ENCODE measurements around the gene POU2AF3. TPM values are rescaled to one million over a fixed set of nuclear protein-coding genes. Genes with fewer than 3 reads are reported as not detected.

Gene POU2AF3
- total RNA-seq, 1 experiment from 2014 or later, result 2.7 TPM

DNA sequence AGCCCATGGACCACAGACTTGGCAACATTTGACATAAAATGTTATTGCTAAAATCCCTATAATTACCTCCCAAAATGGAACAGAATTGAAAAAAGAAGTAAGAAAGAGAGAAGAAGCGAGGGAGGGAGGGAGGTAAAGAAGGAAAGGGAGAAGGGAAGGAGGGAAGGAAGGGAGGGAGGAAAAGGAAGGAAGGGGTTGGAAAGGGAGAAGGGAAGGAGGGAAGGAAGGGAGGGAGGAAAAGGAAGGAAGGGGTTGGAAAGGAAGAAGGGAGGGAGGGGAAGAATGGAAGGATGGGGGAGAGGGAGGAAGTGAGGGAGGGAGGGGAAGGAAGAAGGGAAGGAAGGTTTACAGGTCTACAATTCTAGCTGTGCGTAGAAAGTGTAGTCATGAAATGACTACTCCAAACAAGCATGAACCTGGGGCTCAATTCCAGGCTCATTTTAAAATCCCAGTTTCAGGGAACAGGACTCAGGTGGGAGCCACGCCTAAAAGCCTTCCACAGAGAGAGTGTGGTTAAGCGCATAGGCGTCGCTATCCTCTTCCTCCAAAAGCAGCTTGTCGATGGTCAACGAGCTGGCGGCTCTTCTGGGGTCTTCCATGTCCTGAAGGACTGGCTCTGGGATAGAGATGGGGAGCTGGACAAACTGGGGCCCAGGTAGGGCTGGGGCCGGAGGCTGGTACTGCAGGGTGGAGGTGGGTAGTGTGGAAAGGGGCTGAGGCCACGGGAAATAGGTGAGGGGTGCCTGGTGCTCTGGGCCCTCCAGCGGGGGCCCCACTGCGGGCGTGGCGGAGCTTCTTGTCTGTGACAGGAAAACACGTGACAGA is 55.6 kb downstream of the POU2AF3 start:
- no peak for DNase-seq (ENCODE audit: low spot score)
- H3K9me3 Mint-ChIP-seq, result no peaks in the 10 kb centered on the region
- H3K36me3 Mint-ChIP-seq, result no peaks in the 10 kb centered on the region
- no peak overlapping the region for H3K4me3 Mint-ChIP-seq
- TF ChIP-seq, protein P1, sequence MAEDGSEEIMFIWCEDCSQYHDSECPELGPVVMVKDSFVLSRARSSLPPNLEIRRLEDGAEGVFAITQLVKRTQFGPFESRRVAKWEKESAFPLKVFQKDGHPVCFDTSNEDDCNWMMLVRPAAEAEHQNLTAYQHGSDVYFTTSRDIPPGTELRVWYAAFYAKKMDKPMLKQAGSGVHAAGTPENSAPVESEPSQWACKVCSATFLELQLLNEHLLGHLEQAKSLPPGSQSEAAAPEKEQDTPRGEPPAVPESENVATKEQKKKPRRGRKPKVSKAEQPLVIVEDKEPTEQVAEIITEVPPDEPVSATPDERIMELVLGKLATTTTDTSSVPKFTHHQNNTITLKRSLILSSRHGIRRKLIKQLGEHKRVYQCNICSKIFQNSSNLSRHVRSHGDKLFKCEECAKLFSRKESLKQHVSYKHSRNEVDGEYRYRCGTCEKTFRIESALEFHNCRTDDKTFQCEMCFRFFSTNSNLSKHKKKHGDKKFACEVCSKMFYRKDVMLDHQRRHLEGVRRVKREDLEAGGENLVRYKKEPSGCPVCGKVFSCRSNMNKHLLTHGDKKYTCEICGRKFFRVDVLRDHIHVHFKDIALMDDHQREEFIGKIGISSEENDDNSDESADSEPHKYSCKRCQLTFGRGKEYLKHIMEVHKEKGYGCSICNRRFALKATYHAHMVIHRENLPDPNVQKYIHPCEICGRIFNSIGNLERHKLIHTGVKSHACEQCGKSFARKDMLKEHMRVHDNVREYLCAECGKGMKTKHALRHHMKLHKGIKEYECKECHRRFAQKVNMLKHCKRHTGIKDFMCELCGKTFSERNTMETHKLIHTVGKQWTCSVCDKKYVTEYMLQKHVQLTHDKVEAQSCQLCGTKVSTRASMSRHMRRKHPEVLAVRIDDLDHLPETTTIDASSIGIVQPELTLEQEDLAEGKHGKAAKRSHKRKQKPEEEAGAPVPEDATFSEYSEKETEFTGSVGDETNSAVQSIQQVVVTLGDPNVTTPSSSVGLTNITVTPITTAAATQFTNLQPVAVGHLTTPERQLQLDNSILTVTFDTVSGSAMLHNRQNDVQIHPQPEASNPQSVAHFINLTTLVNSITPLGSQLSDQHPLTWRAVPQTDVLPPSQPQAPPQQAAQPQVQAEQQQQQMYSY (CRISPR knock-in tag; IDR thresholded peaks at IDR 0.05), result no peak
- no peak for TF ChIP-seq ETV6 (CRISPR knock-in tag; IDR thresholded peaks at IDR 0.05)
- TF ChIP-seq, protein P2, sequence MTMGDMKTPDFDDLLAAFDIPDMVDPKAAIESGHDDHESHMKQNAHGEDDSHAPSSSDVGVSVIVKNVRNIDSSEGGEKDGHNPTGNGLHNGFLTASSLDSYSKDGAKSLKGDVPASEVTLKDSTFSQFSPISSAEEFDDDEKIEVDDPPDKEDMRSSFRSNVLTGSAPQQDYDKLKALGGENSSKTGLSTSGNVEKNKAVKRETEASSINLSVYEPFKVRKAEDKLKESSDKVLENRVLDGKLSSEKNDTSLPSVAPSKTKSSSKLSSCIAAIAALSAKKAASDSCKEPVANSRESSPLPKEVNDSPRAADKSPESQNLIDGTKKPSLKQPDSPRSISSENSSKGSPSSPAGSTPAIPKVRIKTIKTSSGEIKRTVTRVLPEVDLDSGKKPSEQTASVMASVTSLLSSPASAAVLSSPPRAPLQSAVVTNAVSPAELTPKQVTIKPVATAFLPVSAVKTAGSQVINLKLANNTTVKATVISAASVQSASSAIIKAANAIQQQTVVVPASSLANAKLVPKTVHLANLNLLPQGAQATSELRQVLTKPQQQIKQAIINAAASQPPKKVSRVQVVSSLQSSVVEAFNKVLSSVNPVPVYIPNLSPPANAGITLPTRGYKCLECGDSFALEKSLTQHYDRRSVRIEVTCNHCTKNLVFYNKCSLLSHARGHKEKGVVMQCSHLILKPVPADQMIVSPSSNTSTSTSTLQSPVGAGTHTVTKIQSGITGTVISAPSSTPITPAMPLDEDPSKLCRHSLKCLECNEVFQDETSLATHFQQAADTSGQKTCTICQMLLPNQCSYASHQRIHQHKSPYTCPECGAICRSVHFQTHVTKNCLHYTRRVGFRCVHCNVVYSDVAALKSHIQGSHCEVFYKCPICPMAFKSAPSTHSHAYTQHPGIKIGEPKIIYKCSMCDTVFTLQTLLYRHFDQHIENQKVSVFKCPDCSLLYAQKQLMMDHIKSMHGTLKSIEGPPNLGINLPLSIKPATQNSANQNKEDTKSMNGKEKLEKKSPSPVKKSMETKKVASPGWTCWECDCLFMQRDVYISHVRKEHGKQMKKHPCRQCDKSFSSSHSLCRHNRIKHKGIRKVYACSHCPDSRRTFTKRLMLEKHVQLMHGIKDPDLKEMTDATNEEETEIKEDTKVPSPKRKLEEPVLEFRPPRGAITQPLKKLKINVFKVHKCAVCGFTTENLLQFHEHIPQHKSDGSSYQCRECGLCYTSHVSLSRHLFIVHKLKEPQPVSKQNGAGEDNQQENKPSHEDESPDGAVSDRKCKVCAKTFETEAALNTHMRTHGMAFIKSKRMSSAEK (CRISPR knock-in tag; IDR thresholded peaks at IDR 0.05; ENCODE audit: borderline replicate concordance), result no peak
- TF ChIP-seq ZNF121 (CRISPR knock-in tag; IDR thresholded peaks at IDR 0.05), result no peak
- TF ChIP-seq, protein P3, sequence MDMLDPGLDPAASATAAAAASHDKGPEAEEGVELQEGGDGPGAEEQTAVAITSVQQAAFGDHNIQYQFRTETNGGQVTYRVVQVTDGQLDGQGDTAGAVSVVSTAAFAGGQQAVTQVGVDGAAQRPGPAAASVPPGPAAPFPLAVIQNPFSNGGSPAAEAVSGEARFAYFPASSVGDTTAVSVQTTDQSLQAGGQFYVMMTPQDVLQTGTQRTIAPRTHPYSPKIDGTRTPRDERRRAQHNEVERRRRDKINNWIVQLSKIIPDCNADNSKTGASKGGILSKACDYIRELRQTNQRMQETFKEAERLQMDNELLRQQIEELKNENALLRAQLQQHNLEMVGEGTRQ (CRISPR knock-in tag; IDR thresholded peaks at IDR 0.05), result no peak
- TF ChIP-seq, protein P4, sequence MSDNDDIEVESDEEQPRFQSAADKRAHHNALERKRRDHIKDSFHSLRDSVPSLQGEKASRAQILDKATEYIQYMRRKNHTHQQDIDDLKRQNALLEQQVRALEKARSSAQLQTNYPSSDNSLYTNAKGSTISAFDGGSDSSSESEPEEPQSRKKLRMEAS (CRISPR knock-in tag; IDR thresholded peaks at IDR 0.05), result no peak
- TF ChIP-seq, protein P5, sequence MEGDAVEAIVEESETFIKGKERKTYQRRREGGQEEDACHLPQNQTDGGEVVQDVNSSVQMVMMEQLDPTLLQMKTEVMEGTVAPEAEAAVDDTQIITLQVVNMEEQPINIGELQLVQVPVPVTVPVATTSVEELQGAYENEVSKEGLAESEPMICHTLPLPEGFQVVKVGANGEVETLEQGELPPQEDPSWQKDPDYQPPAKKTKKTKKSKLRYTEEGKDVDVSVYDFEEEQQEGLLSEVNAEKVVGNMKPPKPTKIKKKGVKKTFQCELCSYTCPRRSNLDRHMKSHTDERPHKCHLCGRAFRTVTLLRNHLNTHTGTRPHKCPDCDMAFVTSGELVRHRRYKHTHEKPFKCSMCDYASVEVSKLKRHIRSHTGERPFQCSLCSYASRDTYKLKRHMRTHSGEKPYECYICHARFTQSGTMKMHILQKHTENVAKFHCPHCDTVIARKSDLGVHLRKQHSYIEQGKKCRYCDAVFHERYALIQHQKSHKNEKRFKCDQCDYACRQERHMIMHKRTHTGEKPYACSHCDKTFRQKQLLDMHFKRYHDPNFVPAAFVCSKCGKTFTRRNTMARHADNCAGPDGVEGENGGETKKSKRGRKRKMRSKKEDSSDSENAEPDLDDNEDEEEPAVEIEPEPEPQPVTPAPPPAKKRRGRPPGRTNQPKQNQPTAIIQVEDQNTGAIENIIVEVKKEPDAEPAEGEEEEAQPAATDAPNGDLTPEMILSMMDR (IDR thresholded peaks at IDR 0.05), result no peak
- TF ChIP-seq, protein P6, sequence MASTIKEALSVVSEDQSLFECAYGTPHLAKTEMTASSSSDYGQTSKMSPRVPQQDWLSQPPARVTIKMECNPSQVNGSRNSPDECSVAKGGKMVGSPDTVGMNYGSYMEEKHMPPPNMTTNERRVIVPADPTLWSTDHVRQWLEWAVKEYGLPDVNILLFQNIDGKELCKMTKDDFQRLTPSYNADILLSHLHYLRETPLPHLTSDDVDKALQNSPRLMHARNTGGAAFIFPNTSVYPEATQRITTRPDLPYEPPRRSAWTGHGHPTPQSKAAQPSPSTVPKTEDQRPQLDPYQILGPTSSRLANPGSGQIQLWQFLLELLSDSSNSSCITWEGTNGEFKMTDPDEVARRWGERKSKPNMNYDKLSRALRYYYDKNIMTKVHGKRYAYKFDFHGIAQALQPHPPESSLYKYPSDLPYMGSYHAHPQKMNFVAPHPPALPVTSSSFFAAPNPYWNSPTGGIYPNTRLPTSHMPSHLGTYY (CRISPR knock-in tag; IDR thresholded peaks at IDR 0.05), result no peak
- TF ChIP-seq EMX1 (CRISPR knock-in tag; IDR thresholded peaks at IDR 0.05), result no peak
- TF ChIP-seq, protein P7, sequence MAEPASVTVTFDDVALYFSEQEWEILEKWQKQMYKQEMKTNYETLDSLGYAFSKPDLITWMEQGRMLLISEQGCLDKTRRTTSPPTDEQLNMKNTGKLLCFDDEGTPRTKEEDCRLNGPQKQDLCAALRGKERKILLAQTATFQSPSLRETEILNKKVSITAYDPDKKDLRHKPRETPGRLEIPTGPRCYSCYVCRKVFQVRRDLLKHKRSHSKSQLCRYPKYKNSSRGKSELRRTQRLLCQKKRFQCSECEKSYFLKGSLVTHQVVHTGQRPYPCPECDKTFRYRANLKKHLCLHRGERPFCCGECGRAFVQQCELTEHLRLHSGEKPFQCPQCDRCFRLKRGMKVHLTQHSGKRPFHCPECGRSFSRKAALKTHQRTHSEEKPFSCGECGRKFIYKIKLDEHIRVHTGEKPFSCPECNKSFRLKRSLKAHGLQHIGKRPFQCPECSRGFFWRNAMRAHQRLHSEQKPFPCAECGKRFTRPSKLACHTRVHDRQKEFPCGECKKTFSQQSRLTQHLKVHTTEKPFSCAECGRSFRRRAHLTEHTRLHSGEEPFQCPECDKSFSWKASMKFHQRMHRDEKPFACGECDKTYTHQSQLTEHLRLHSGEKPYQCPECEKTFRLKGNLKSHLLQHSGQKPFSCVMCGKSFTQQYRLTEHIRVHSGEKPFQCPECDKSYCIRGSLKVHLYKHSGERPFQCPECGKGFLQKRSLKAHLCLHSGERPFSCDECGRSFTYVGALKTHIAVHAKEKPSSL (CRISPR knock-in tag; conservative IDR thresholded peaks at IDR 0.05), result no peak
- no peak for TF ChIP-seq GTF2I (CRISPR knock-in tag; conservative IDR thresholded peaks at IDR 0.05)
- TF ChIP-seq SOX15 (CRISPR knock-in tag; IDR thresholded peaks at IDR 0.05), result no peak
- TF ChIP-seq GABPB1 (CRISPR knock-in tag; IDR thresholded peaks at IDR 0.05), result no peak
- POLR2A ChIA-PET, result no interaction called here
- no peaks in the 10 kb centered on the region; the same call in 1 of the 2 replicates for H3K27me3 Mint-ChIP-seq (ENCODE audit: low read depth)
- no peaks in the 10 kb centered on the region for H3K4me1 Mint-ChIP-seq
- no peak overlapping the region for H3K27ac Mint-ChIP-seq
- CTCF ChIA-PET, result no interaction called here
- no peak for ATAC-seq

All from WTC11 (cell line).